Stimulated activated CD8-positive, alpha-beta memory T cell treated with anti-CD3 and anti-CD28 coated beads, Interleukin-4, amount 100 ng/mL, for 1 hour (primary cell): ENCODE data around the gene MICAL2.

Experiments
- DNase-seq, 2 donors: peaks; one replicate each; pipeline ENCODE4 v3.0.0-alpha.2; 2020; ENCODE audit warnings: low read depth in 2 of 2, low spot score in 1 of 2

MICAL2 gene, protein sequence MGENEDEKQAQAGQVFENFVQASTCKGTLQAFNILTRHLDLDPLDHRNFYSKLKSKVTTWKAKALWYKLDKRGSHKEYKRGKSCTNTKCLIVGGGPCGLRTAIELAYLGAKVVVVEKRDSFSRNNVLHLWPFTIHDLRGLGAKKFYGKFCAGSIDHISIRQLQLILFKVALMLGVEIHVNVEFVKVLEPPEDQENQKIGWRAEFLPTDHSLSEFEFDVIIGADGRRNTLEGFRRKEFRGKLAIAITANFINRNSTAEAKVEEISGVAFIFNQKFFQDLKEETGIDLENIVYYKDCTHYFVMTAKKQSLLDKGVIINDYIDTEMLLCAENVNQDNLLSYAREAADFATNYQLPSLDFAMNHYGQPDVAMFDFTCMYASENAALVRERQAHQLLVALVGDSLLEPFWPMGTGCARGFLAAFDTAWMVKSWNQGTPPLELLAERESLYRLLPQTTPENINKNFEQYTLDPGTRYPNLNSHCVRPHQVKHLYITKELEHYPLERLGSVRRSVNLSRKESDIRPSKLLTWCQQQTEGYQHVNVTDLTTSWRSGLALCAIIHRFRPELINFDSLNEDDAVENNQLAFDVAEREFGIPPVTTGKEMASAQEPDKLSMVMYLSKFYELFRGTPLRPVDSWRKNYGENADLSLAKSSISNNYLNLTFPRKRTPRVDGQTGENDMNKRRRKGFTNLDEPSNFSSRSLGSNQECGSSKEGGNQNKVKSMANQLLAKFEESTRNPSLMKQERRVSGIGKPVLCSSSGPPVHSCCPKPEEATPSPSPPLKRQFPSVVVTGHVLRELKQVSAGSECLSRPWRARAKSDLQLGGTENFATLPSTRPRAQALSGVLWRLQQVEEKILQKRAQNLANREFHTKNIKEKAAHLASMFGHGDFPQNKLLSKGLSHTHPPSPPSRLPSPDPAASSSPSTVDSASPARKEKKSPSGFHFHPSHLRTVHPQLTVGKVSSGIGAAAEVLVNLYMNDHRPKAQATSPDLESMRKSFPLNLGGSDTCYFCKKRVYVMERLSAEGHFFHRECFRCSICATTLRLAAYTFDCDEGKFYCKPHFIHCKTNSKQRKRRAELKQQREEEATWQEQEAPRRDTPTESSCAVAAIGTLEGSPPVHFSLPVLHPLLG

GRCh38 chr11:12110201-12110713 lies at the start of gene MICAL2:
TSS of gene MICAL2 (plus strand) at chr11:12110590. CDS start at chr11:12162156, 51,566 bp downstream.
- peak; percentile 56 to 70 for DNase-seq

- no peak for DNase-seq
Measured at GRCh38 chr11:12061851-12062560, 48.4 kb upstream of the MICAL2 start.

- DNase-seq: no peak
Measured at GRCh38 chr11:12063251-12063650, 47.1 kb upstream of the MICAL2 start.

DNA sequence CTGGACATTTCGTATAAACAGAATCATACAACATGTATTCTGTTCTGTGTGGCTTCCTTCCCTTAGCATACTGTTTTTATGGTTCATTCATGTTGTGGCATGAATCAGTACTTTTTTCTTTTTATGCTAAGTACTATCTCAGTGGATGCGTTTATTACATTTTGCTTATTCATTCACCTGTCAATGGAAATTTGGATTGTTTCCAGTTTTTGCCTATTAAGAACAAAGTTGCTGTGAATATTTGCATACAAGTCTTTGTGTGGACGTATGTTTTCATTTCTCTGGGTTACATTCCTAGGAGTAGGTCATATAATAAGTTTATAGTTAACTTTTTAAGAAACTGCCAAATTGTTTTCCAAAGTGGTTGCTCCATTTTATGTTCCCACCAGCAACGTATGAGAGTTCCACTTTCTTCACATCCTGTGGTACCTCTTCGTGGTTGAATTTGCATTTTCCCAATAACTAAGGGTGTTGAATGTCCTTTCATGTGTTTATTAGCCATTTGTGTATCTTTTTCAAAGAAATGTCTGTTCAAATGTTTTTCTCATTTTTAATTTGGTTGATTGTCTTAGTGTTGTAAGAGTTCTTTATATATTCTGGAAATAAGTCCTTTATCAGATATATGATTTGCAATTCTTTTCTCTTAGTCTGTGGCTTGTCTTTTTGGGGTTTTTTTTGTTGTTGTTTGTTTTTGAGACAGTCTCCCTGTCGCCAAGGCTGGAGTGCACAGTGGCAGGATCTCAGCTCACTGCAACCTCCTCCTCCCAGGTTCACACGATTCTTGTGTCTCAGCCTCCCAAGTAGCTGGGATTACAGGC lies 46.0 kb upstream of the MICAL2 start:
- no peak for DNase-seq

GRCh38 chr11:12064954-12065280 lies 45.5 kb upstream of the MICAL2 start:
- no peak for DNase-seq

GRCh38 chr11:12066056-12066798 lies 44.2 kb upstream of the MICAL2 start:
- no peak for DNase-seq

- no peak for DNase-seq
Measured at GRCh38 chr11:12066799-12067508, 43.4 kb upstream of the MICAL2 start.

DNA sequence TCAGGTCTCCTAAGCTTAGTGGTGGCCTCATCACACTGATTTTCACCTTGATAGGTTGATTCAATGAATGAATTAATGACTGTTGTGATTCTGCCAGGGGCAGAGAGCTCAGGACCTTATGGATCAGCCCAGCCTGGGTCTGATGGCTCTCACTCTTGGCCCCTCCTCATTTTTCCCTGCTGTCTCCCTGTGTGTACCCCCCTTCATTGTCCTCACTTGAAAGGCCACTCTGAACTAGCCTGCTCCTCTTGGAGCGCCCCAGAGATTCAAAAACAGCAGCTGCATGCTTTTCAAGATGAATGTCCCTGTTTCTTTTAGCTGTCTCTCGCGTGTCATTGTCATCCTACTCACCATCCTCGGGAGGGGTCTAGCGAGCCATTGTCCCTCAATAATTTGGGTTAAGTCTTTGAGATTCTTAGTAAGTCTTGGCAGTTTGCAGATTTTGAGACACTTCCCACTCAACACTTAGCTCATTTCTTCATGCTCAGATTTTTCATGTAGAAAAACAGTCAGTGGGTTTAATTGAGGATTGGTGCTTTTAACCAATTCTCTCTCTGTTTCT lies 42.5 kb upstream of the MICAL2 start:
- no peak for DNase-seq

GRCh38 chr11:12069066-12069676 lies 41.2 kb upstream of the MICAL2 start:
- DNase-seq: no peak

GRCh38 chr11:12070446-12071267 lies 39.7 kb upstream of the MICAL2 start:
- no peak for DNase-seq

DNA sequence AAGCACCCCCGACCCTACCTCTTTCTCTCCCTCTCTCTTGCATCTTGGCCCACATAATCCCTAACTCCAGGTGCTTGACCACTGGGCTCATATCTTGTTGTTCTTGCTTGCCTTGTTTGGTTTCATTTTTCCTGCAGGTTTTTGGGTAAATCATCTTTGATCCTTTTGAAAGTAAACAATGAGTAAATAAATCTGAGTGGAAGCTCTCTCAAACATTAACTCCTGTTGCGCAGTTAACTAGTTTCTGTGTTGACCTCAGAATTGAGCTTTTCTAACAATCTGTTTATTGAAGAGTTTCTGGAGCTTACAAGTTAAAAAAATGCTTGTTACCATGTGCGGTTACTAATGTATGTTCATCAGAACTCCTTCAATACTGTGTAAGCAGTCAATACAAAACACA lies 38.8 kb upstream of the MICAL2 start:
- DNase-seq: no peak

DNA sequence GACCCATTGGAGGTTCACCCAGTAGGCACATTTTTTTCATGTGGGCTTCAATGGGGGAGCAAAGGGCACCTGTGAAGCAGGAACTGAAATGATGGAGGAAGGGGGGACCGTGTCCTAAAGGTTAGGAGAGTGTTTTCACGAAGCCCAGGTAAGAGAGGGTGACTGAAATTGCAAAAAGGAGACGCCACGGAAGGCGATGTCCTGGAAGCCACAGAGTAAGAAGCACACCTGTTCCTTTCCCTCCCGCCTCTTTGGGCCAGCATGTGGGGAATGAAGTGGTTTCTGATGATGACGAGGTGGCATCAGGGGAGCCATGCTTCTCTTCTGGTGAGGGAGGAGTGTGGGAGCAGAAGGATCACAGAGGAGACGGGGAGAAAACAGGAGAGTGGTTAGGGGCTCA lies 37.0 kb upstream of the MICAL2 start:
- no peak for DNase-seq

DNA sequence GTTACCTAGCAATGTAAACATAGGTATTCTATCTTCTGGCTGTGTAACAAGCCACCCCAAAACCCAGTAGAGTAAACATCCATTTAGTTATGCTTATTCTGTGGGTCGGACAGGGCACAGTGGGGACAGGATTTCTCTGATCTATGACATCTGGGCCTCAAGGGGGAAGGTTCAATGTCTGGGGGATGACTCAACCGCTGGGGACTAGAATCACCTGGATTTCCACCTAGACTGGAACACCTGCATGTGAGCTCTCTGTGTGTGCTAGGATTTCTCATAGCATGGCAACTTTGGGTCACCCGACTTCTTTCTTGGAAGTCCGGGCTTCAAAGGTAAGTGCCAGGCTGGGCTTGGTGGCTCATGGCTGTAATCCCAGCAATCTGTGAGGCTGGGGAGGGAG lies 36.5 kb upstream of the MICAL2 start:
- no peak for DNase-seq

- DNase-seq: no peak
Measured at GRCh38 chr11:12074529-12075195, 35.7 kb upstream of the MICAL2 start.

- no peak for DNase-seq
Measured at GRCh38 chr11:12075291-12075690, 35.1 kb upstream of the MICAL2 start.
